Memory B cell (primary cell): Measurements from ENCODE around the gene SNN.

Experiments
- ATAC-seq: fragments of 150-1000 bp; cut with Tn5 transposase; 2 replicates; pipeline ENCODE4 v1.10.0; 2021; ENCODE audit warnings: low read depth, mild to moderate bottlenecking, moderate library complexity
- DNase-seq, 2 donors: peaks; one replicate each; pipeline ENCODE4 v3.0.0; 2022; ENCODE audit warnings: low spot score in 2 of 2
- H3K27ac Mint-ChIP-seq: one replicate; pipeline ENCODE4 v1.8.0; 2022; ENCODE audit warnings: mild to moderate bottlenecking, moderate library complexity, mixed read lengths
- H3K27me3 Mint-ChIP-seq: one replicate; pipeline ENCODE4 v1.8.0; 2022; ENCODE audit warnings: mixed read lengths
- H3K36me3 Mint-ChIP-seq: one replicate; pipeline ENCODE4 v1.8.0; 2022; ENCODE audit warnings: mild to moderate bottlenecking, mixed read lengths
- H3K4me1 Mint-ChIP-seq: one replicate; pipeline ENCODE4 v1.8.0; 2022; ENCODE audit warnings: mixed read lengths
- H3K4me3 Mint-ChIP-seq: one replicate; pipeline ENCODE4 v1.8.0; 2022; ENCODE audit warnings: mild to moderate bottlenecking, moderate library complexity, mixed read lengths
- H3K9me3 Mint-ChIP-seq: one replicate; pipeline ENCODE4 v1.8.0; 2022; ENCODE audit warnings: mixed read lengths

SNN gene

GRCh38 chr16:11667824-11668622 is at the start of gene SNN:
Gene SNN (plus strand): TSS chr16:11668455. CDS start chr16:11676060, 7,605 bp downstream.
- DNase-seq (peak; percentile 79 to 83), ATAC-seq (peak; percentile 75)
- peak within 1 kb of the TSS; percentile 96 for H3K27ac Mint-ChIP-seq
- no peaks in the 10 kb centered on the region for H3K9me3 Mint-ChIP-seq
- no peaks in the 10 kb centered on the region for H3K27me3 Mint-ChIP-seq
- peaks cover 53% of the 10 kb centered on the region for H3K4me1 Mint-ChIP-seq
- H3K36me3 Mint-ChIP-seq, result peaks cover 7% of the 10 kb centered on the region
- H3K4me3 Mint-ChIP-seq, result peak within 1 kb of the TSS; percentile 88

- Mint-ChIP-seq H3K36me3 (no peaks in the 10 kb centered on the region), H3K27ac (peak overlapping the region; percentile 81), H3K4me1 (peaks cover 36% of the 10 kb centered on the region), H3K9me3 (peaks cover 2% of the 10 kb centered on the region), H3K4me3 (peak overlapping the region; percentile 30), H3K27me3 (no peaks in the 10 kb centered on the region)
- DNase-seq, result no peak
- ATAC-seq, result peak; percentile 77
Observed at GRCh38 chr16:11619327-11619851, 48.9 kb upstream of the SNN start.

- Mint-ChIP-seq H3K4me3 (no peak overlapping the region), H3K9me3 (peaks cover 2% of the 10 kb centered on the region), H3K36me3 (no peaks in the 10 kb centered on the region), H3K27me3 (no peaks in the 10 kb centered on the region), H3K4me1 (peaks cover 38% of the 10 kb centered on the region), H3K27ac (peak overlapping the region; percentile 81)
- no peak for ATAC-seq
- DNase-seq, result no peak
Observed at GRCh38 chr16:11620243-11621003, 47.8 kb upstream of the SNN start.

GRCh38 chr16:11621539-11621919 is 46.7 kb upstream of the SNN start:
- H3K4me1 Mint-ChIP-seq, result peaks cover 38% of the 10 kb centered on the region

GRCh38 chr16:11621920-11622651 is 46.2 kb upstream of the SNN start:
- ATAC-seq (peak; percentile 63), DNase-seq (no peak)
- Mint-ChIP-seq H3K27ac (peak overlapping the region; percentile 83), H3K4me3 (peak overlapping the region; percentile 73), H3K4me1 (peaks cover 38% of the 10 kb centered on the region), H3K27me3 (no peaks in the 10 kb centered on the region), H3K36me3 (no peaks in the 10 kb centered on the region), H3K9me3 (peaks cover 2% of the 10 kb centered on the region)

More at GRCh38 chr16:11621539-11621919, 46.7 kb upstream of the SNN start:
- Mint-ChIP-seq H3K27me3 (no peaks in the 10 kb centered on the region), H3K4me3 (peak overlapping the region; percentile 73), H3K36me3 (no peaks in the 10 kb centered on the region), H3K9me3 (peaks cover 2% of the 10 kb centered on the region), H3K27ac (peak overlapping the region; percentile 83)
- no peak for ATAC-seq
- no peak for DNase-seq

- H3K27me3 Mint-ChIP-seq, result no peaks in the 10 kb centered on the region
- H3K9me3 Mint-ChIP-seq, result peaks cover 2% of the 10 kb centered on the region
- DNase-seq (no peak), ATAC-seq (no peak)
- no peaks in the 10 kb centered on the region for H3K36me3 Mint-ChIP-seq
- no peak overlapping the region for H3K4me3 Mint-ChIP-seq
- H3K4me1 Mint-ChIP-seq, result peaks cover 37% of the 10 kb centered on the region
- peak overlapping the region; percentile 75 for H3K27ac Mint-ChIP-seq
Observed at GRCh38 chr16:11624205-11624604, 44.0 kb upstream of the SNN start.

GRCh38 chr16:11624636-11625607 is 43.3 kb upstream of the SNN start:
- H3K36me3 Mint-ChIP-seq, result no peaks in the 10 kb centered on the region
- peak overlapping the region; percentile 75 for H3K27ac Mint-ChIP-seq
- ATAC-seq (no peak), DNase-seq (no peak)
- H3K4me1 Mint-ChIP-seq, result peaks cover 35% of the 10 kb centered on the region
- peaks cover 2% of the 10 kb centered on the region for H3K9me3 Mint-ChIP-seq
- H3K27me3 Mint-ChIP-seq, result no peaks in the 10 kb centered on the region
- no peak overlapping the region for H3K4me3 Mint-ChIP-seq

GRCh38 chr16:11625769-11626168 is 42.5 kb upstream of the SNN start:
- Mint-ChIP-seq H3K9me3 (no peaks in the 10 kb centered on the region), H3K27me3 (no peaks in the 10 kb centered on the region), H3K4me3 (no peak overlapping the region), H3K36me3 (no peaks in the 10 kb centered on the region), H3K4me1 (peaks cover 32% of the 10 kb centered on the region), H3K27ac (no peak overlapping the region)
- no peak for DNase-seq
- no peak for ATAC-seq

GRCh38 chr16:11626657-11627291 is 41.5 kb upstream of the SNN start:
- Mint-ChIP-seq H3K27me3 (no peaks in the 10 kb centered on the region), H3K27ac (no peak overlapping the region), H3K9me3 (no peaks in the 10 kb centered on the region), H3K4me3 (no peak overlapping the region), H3K4me1 (peaks cover 27% of the 10 kb centered on the region), H3K36me3 (no peaks in the 10 kb centered on the region)
- no peak for ATAC-seq
- DNase-seq, result no peak

GRCh38 chr16:11627292-11627663 is 41.0 kb upstream of the SNN start:
- Mint-ChIP-seq H3K36me3 (no peaks in the 10 kb centered on the region), H3K9me3 (no peaks in the 10 kb centered on the region), H3K27me3 (no peaks in the 10 kb centered on the region), H3K4me1 (peaks cover 22% of the 10 kb centered on the region), H3K27ac (no peak overlapping the region), H3K4me3 (no peak overlapping the region)
- DNase-seq (no peak), ATAC-seq (no peak)

- Mint-ChIP-seq H3K27me3 (no peaks in the 10 kb centered on the region), H3K4me1 (peaks cover 19% of the 10 kb centered on the region), H3K36me3 (no peaks in the 10 kb centered on the region), H3K9me3 (no peaks in the 10 kb centered on the region), H3K4me3 (no peak overlapping the region), H3K27ac (no peak overlapping the region)
- no peak for ATAC-seq
- no peak for DNase-seq
Observed at GRCh38 chr16:11627822-11628457, 40.3 kb upstream of the SNN start.
